ENCODE data around the gene ELP2.
"Not testable (repeated sequence)": the region's sequence is repeated elsewhere in the genome, so short reads cannot be mapped to it uniquely, and the experiment has no call there.

ELP2 gene

DNA sequence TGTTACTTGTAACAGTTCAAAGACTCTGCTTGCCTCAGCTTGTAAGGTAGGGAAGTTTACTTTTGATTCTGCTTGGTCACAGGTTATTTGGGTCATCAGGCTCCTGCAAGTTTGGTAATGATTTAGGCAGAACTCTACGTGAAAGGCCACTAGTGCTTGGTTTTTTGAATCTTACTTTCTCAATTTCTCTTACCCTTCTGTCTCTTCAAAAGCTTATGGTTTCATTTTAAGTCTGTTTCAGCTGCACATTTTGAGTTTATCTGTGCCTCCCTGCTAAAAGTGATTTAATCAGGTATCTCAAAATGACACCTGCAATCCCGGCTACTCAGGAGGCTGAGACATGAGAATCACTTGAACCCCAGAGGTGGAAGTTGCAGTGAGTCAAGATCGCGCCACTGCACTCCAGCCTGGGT is 31.3 kb downstream of the ELP2 start:
- TF ChIP-seq, protein P1, sequence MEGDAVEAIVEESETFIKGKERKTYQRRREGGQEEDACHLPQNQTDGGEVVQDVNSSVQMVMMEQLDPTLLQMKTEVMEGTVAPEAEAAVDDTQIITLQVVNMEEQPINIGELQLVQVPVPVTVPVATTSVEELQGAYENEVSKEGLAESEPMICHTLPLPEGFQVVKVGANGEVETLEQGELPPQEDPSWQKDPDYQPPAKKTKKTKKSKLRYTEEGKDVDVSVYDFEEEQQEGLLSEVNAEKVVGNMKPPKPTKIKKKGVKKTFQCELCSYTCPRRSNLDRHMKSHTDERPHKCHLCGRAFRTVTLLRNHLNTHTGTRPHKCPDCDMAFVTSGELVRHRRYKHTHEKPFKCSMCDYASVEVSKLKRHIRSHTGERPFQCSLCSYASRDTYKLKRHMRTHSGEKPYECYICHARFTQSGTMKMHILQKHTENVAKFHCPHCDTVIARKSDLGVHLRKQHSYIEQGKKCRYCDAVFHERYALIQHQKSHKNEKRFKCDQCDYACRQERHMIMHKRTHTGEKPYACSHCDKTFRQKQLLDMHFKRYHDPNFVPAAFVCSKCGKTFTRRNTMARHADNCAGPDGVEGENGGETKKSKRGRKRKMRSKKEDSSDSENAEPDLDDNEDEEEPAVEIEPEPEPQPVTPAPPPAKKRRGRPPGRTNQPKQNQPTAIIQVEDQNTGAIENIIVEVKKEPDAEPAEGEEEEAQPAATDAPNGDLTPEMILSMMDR (IDR thresholded peaks at IDR 0.05) = no peak
- no peak for TF ChIP-seq ZFX (IDR thresholded peaks at IDR 0.05; ENCODE audit: borderline replicate concordance)
- no peak overlapping the region for H3K27ac ChIP-seq

DNA sequence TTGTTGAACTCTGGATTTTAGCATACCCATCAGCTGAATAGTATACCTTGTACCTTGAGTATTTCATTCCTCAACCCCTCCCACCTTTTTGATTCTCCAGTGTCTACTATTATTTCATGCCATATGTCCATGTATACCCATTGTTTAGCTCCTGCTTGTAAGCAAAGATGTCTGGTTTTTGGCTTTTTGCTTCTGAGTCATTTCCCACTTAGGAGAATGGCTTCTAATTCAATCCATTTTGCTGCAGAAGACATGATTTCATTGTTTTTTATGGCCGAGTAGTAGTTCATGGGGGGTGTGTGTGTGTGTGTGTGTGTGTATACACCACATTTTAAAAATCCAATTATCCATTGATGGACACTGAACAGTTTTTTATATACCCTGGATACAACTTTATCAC is 33.3 kb downstream of the ELP2 start:
- H3K27ac ChIP-seq = no peak overlapping the region
- TF ChIP-seq ZFX (IDR thresholded peaks at IDR 0.05; ENCODE audit: borderline replicate concordance) = no peak
- TF ChIP-seq, protein P1 (IDR thresholded peaks at IDR 0.05) = no peak

DNA sequence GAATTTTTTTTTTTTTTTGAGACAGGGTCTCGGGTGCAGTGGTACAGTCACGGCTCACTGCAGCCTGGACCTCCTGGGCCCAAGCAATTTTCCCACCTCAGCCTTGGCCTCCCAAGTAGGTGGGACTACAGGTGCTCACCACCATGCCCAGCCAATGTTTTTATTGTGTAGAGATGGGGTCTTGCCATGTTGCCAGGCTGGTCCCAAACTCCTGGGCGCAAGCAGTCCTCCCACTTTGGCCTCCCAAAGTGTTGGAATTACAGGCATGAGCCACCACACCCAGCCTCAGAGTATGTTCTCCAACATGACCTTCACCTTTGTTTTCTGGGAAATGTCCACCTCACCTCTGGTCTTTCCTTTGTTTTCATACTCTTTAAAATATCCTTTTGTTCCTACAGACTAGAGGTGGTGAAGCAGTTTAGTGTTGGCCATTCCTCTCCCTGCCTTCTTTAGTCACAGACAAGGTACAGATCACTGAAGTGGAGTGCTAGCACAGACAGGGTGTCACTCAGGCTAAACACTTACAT is 38.1 kb downstream of the ELP2 start:
- H3K27ac ChIP-seq = no peak overlapping the region
- TF ChIP-seq, protein P1 (IDR thresholded peaks at IDR 0.05) = no peak
- TF ChIP-seq ZFX (IDR thresholded peaks at IDR 0.05; ENCODE audit: borderline replicate concordance) = no peak

DNA sequence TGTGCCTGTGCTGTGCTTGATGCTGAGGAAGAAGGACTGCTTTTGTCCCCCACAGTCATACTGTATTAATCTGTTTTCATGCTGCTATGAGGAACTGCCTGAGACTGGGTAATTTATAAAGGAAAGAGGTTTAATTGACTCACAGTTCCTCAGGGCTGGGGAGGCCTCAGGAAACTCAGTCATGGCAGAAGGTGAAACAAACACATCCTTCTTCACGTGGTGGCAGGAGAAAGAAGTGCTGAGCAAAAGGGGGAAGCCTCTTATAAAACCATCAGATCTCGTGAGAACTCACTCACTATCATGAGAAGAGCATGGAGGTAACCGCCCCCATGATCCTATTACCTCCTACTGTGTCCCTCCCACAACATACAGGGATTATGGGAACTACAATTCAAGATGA is 38.6 kb downstream of the ELP2 start:
- H3K27ac ChIP-seq = not testable (repeated sequence)

DNA sequence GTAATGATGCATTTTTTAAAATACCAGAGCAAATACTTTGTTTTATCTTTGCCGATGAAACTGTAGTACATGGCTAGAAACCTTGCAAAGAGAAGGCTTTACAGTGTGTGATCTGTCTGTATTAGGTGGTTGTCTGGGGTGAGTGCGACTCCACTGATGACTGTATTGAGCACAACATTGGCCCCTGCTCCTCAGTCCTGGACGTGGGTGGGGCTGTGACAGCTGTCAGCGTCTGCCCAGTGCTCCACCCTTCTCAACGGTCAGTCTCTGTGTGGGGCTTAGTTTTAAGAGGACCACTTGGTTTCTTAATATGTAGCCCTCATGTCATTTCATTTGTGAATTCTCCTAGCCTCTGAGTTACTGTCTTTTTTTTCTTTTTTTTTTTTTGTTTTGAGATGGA is 40.2 kb downstream of the ELP2 start:
- no peak for TF ChIP-seq ZFX (IDR thresholded peaks at IDR 0.05; ENCODE audit: borderline replicate concordance)
- TF ChIP-seq, protein P1 (IDR thresholded peaks at IDR 0.05) = no peak
- H3K27ac ChIP-seq = no peak overlapping the region

DNA sequence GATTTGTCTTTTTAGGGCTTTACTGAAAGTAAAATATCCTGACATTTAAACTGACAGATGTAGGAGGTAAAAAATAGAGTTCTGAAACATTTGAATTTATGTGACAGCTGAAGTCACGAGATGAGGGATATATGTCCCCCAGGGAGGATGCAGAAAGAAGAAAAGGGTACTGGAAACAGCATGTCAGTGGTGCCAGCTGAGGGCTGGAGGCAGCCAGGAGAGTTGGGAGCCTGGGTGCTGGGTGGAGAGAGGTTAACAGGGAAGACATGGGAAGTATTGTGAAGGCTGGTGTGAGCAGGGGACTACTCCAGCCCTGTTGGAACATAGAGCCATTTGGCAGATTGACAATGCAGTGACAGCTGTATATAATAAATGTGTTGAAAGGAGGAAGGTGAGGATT is 45.8 kb downstream of the ELP2 start:
- TF ChIP-seq, protein P1 (IDR thresholded peaks at IDR 0.05) = no peak
- TF ChIP-seq ZFX (IDR thresholded peaks at IDR 0.05; ENCODE audit: borderline replicate concordance) = no peak
- no peak overlapping the region for H3K27ac ChIP-seq

DNA sequence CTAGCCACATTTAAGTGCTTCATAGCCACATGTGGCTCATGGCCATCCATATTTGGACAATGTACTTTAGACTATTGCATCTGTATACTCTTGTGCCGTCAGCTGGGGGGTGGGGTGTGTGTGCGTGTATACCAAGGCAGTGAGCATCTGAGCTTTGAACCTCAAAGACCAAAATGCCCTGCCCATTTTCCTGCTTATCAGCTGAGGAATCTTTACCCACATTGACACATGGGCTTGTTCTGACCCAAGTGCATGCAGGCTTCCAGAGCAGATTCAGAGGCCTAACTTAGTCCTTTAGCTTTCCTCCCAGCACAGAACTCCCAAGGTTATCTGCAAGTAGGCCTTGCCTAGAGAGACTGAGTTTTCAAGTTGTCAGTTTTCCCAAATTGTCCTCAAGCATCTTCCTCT is 46.5 kb downstream of the ELP2 start:
- no peak overlapping the region for H3K27ac ChIP-seq
- no peak for TF ChIP-seq ZFX (IDR thresholded peaks at IDR 0.05; ENCODE audit: borderline replicate concordance)
- TF ChIP-seq, protein P1 (IDR thresholded peaks at IDR 0.05) = no peak

DNA sequence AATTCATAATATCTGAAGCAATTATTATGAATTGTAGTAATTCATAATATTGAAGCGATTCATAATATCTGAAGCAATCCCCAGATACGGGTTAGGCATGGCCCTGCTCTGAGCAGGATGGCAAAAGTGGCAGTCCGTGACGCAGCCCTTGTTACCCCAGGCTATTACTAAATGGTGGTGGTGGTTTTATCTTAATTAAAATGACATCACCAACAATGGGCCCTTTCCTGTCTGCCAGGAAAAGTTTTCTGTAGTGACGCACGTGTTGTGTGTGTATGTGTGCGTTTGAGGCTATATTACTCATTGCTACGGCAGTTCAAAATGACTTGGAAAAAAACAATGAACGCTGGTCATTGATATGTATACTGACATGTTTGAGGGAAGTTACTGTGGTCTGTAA is 47.0 kb downstream of the ELP2 start:
- no peak for TF ChIP-seq ZFX (IDR thresholded peaks at IDR 0.05; ENCODE audit: borderline replicate concordance)
- TF ChIP-seq, protein P1 (IDR thresholded peaks at IDR 0.05) = no peak
- no peak overlapping the region for H3K27ac ChIP-seq

Measured in 22Rv1 (cell line).